Retinal pigment epithelial cell (primary cell): ENCODE results near the gene SF3B6.

Experiments
- DNase-seq: peaks from one replicate; pipeline ENCODE4 v3.0.0-alpha.2; 2010; ENCODE audit warnings: low read depth
- H3K4me3 ChIP-seq: 2 replicates; pipeline ENCODE4 v1.5.1; 2011; ENCODE audit warnings: mild to moderate bottlenecking, low read length, control low read depth, moderate library complexity
- CTCF ChIP-seq: conservative IDR thresholded peaks from 2 replicates; pipeline ENCODE4 v1.5.1; 2011; ENCODE audit warnings: low read depth, low read length, control low read depth, inconsistent platforms

SF3B6 gene

GRCh38 chr2:24080701-24081100, 4.6 kb upstream of the SF3B6 start:
- TF ChIP-seq CTCF, result no peak
- no peak for DNase-seq
- H3K4me3 ChIP-seq, result no peak overlapping the region

- no peak for TF ChIP-seq CTCF
Measured at GRCh38 chr2:24077879-24078278, 1.8 kb upstream of the SF3B6 start.

GRCh38 chr2:24077535-24077877, 1.4 kb upstream of the SF3B6 start:
- DNase-seq, result no peak
- H3K4me3 ChIP-seq, result peak overlapping the region; percentile 99

More at GRCh38 chr2:24077879-24078278, 1.8 kb upstream of the SF3B6 start:
- H3K4me3 ChIP-seq, result peak overlapping the region; percentile 99
- DNase-seq, result no peak

DNA sequence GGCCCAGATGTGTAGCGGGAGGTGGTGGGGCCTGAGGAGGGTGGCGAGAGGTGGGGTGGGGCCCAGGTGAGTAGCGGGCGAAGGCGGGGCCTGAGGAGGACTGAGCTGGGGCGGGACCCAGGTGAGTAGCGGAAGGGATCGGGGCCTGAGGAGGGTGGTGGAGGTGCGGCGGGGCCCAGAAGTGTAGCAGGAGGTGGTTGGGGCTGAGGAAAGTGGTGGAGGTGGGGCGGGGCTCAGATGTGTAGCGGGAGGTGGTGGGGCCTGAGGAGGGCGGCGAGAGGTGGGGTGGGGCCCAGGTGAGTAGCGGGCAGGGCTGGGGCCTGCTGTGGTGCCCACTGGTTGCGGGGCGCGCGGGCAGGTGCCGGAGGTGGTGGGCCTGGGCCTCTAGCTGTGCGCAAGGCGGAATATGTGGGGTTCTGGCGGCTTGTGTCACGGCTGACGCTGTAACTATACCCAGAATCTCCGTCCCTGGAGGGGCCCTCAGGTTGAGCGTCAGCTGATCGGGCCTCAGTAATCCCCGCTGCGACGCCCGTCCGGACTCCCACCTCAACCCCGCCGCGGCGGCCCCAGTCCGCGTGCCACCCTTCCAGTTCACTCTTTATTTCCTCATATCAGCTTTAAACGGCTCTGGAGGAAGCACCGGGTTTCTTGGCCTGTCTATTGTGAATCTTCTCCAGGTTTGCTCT, 866 bp upstream of the SF3B6 start:
- DNase-seq, result no peak
- peak overlapping the region; percentile 99 for H3K4me3 ChIP-seq
- no peak for TF ChIP-seq CTCF

More at GRCh38 chr2:24077535-24077877, 1.4 kb upstream of the SF3B6 start:
- no peak for TF ChIP-seq CTCF

GRCh38 chr2:24075259-24075658, 867 bp downstream of the SF3B6 start:
- peak overlapping the region; percentile 99 for H3K4me3 ChIP-seq
- no peak for DNase-seq
- TF ChIP-seq CTCF, result no peak

DNA sequence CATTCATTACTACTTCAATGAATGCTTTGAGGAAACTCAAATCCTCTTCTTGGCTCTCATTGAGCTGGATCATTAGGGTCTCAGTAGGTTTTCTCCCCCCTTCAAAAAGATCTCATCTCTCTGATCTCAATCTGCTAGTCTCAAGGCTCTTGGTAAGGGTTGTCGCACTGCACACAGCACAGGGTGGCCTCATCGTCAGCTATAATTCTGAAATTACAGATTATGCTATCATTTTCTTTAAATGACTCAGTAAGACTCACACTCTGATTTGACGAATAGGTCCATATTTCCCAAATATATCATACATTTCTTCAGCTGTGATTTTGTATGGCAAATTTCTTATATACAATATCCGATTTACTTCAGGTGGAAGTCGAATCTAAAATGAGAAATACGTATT, 2.3 kb downstream of the SF3B6 start:
- no peak for DNase-seq
- no peak for TF ChIP-seq CTCF
- no peak overlapping the region for H3K4me3 ChIP-seq

DNA sequence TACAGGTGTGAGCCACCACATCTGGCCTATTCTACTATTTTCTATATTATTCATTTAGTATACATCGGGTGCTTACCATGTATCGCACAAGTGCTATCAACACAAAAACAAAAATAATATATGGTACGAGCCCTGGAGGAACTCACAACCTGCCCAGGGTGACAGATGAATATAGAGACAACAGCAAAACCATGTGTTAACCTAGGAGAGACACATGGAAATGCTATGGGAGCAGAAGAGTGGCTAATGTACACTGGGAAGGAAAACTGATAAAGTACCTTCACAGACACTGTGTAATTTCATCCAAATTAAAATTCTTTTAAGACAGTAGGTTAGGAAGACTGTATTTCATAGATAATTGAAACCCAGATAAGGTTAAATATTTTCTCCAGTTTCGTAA, 3.9 kb downstream of the SF3B6 start:
- H3K4me3 ChIP-seq, result no peak overlapping the region
- no peak for TF ChIP-seq CTCF
- no peak for DNase-seq
